Measurements from ENCODE around the gene PTPRD. TPM values are rescaled to one million over a fixed set of nuclear protein-coding genes. Genes with fewer than 3 reads are reported as not detected.

PTPRD gene
- total and polyA plus RNA-seq, 2 experiments from 2014 or later, result 11.5 to 58.0 TPM

GRCh38 chr9:8604201-8604600 lies 2008.6 kb downstream of the PTPRD start:
- no peak for ATAC-seq

More at GRCh38 chr9:8604201-8604600, 2008.6 kb downstream of the PTPRD start:
- Histone ChIP-seq H3K4me3 (no peak overlapping the region), H3K4me2 (no peak overlapping the region), H2AFZ (no peak overlapping the region), H3K79me2 (replicated peaks; ENCODE audit: insufficient read depth) (no peaks in the 10 kb centered on the region), H4K20me1 (replicated peaks; ENCODE audit: insufficient read depth) (no peaks in the 10 kb centered on the region), H3K36me3 (ENCODE audit: insufficient read depth) (no peaks in the 10 kb centered on the region), H3K9me2 (ENCODE audit: insufficient read depth) (no peaks in the 10 kb centered on the region; the same call in 1 of the 2 replicates), H3K27me3 (ENCODE audit: insufficient read depth) (no peaks in the 10 kb centered on the region), H3K27ac (ENCODE audit: low read depth) (no peak overlapping the region), H3F3A (replicated peaks; ENCODE audit: low read depth) (no peaks in the 10 kb centered on the region), H3K4me1 (ENCODE audit: insufficient read depth) (peaks cover 3% of the 10 kb centered on the region; the same call in 1 of the 2 replicates)
- Mint-ChIP-seq H3K27me3 (ENCODE audit: insufficient read depth, low read depth, poor library complexity) (peaks cover 2% of the 10 kb centered on the region), H3K4me1 (peaks cover 10% of the 10 kb centered on the region; the same call in 2 of the 3 replicates), H3K27ac (no peak overlapping the region), H3K9me3 (no peaks in the 10 kb centered on the region), H3K36me3 (ENCODE audit: low read depth) (no peaks in the 10 kb centered on the region), H3K4me3 (no peak overlapping the region)
- no peak for TF ChIP-seq REST (IDR thresholded peaks at IDR 0.05; ENCODE audit: unreplicated experiment)
- no peak for TF ChIP-seq NANOG (IDR thresholded peaks at IDR 0.05; ENCODE audit: borderline replicate concordance)
- no peak for TF ChIP-seq STAT1 (IDR thresholded peaks at IDR 0.05; ENCODE audit: unreplicated experiment)
- no peak for TF ChIP-seq EZH2 (IDR thresholded peaks at IDR 0.05; ENCODE audit: low read depth, unreplicated experiment)
- TF ChIP-seq ETS1 (IDR thresholded peaks at IDR 0.05), result no peak
- no peak for TF ChIP-seq ZNF114 (CRISPR knock-in tag; IDR thresholded peaks at IDR 0.05)
- TF ChIP-seq CREB1 (CRISPR knock-in tag; IDR thresholded peaks at IDR 0.05; ENCODE audit: low read depth), result no peak
- no peak for TF ChIP-seq ZNF331 (CRISPR knock-in tag; IDR thresholded peaks at IDR 0.05; ENCODE audit: low read depth)
- no peak for TF ChIP-seq ZNF462 (CRISPR knock-in tag; IDR thresholded peaks at IDR 0.05)
- TF ChIP-seq CTCF (conservative IDR thresholded peaks at IDR 0.05; ENCODE audit: low read depth in 2 of 2), result no peak
- no peak for TF ChIP-seq POLR2AphosphoS5 (IDR thresholded peaks at IDR 0.05; ENCODE audit: low read depth)
- TF ChIP-seq EZH2phosphoT487 (IDR thresholded peaks at IDR 0.05; ENCODE audit: unreplicated experiment), result no peak
- TF ChIP-seq JUNB (IDR thresholded peaks at IDR 0.05; ENCODE audit: unreplicated experiment), result no peak
- DNase-seq (ENCODE audit: low spot score), result no peak
